ENCODE measurements around the gene IL37.
"Not testable (repeated sequence)": the region's sequence is repeated elsewhere in the genome, so short reads cannot be mapped to it uniquely, and the experiment has no call there.

IL37 gene

DNA sequence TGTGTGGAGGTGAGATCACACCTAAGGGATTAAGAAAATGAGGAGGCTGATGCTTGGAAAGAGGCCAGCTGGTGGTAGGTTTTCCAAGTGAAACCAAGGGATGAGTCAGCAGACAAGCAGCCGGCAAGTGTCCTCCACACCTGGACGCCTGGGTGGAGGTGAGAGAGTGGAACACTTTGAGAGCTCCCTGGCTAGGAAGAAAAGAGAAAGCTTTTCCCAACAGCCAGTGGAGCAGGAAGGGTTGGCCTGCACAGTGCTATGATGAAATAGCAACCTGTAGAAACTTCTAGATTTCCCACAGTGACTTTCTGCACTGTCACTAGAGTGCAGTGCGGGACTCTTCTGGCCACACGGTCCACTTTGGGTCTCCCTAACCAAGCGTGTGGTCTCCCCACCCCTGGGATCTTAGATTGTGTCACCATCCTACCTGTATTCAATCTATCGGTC lies 19.6 kb upstream of the IL37 start:
- no peak for DNase-seq

GRCh38 chr2:112893752-112894151 lies 17.2 kb upstream of the IL37 start:
- DNase-seq = no peak

GRCh38 chr2:112896909-112897623 lies 13.9 kb upstream of the IL37 start:
- DNase-seq = no peak

DNA sequence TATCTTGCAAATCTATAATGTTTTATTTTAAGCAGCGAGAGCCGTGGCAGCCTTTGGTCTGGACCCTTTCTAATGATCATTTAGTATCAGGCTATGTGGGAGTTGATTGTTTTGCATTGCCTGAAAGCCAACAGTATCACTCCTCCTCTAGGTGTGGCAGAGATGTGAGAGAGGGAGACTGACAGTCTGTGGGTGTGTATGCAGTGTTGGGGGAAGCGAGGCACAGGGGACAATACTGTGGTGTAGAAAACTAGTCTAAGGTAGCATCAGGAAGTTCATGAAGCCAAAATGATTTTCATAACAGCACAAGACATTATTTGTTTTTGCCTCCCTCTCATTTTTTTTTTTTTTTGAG lies 13.4 kb upstream of the IL37 start:
- no peak for DNase-seq

DNA sequence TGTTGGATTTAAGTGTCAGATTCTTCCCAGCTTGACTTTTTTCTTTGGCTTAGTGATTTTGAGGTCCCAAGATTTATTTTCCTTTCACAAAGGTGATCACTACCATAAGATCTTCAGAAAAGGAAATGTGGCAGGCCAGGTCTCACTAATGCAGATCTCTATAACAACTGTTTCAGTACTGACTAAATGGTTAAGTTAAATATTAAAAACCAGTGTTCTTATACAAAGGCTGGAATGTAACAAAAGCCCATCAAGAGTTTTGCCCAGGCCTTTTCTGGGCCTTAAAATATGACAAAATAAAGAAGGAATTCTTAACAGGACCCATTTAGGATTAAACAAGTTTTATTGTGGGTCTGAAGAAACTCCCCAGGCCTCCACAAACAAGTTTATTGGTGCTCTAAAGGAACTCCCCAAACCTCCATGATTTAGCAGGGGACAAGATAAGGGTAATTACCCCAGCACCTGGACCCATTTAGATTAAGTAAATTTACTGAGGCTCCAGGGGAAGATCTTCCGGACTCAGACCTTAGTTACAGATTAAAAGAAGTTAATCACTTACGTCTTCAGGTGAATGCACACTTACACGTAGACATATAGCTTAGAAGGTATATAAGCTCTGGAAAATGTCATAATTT lies 9.4 kb upstream of the IL37 start:
- DNase-seq = not testable (repeated sequence)

GRCh38 chr2:112902816-112903215 lies 8.1 kb upstream of the IL37 start:
- DNase-seq = no peak

DNA sequence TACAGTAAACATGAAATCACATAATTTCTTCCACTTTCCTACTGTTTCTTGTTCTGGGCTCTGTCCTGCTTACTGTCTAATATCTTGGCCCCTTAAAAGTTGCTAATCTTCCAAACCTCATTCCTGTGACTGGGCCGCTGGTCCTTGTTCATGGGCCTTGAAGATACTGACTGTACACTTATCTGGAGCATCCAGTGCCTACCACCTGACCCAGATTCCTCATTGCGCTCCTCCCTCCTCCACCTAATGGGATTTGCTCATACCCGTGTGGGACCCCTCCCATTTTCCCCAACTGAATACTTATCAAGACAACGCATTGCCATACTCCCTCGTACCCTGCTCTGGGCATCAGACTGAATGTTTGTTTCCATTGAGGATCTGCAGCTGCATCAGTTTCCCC lies 6.1 kb upstream of the IL37 start:
- DNase-seq = no peak

DNA sequence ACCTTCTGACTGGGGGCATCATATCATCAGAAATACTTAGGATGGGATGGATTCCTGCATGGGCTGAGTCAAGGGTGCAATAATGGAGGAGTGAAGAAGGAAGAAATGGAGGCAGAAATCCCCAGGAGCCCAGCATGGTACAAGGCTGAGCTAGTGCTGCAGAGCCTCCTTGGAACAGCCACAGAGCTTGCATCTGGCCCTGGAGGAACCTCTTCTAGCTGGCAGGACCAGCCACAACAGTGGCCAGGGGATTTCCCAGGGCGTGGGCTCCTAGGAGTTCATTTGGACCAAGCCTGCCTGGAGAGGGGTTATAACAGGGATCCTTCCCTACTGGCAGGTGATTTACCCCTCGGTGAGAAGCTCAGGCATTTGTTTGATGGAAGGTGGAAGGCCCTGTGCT lies 4.7 kb upstream of the IL37 start:
- no peak for DNase-seq

DNA sequence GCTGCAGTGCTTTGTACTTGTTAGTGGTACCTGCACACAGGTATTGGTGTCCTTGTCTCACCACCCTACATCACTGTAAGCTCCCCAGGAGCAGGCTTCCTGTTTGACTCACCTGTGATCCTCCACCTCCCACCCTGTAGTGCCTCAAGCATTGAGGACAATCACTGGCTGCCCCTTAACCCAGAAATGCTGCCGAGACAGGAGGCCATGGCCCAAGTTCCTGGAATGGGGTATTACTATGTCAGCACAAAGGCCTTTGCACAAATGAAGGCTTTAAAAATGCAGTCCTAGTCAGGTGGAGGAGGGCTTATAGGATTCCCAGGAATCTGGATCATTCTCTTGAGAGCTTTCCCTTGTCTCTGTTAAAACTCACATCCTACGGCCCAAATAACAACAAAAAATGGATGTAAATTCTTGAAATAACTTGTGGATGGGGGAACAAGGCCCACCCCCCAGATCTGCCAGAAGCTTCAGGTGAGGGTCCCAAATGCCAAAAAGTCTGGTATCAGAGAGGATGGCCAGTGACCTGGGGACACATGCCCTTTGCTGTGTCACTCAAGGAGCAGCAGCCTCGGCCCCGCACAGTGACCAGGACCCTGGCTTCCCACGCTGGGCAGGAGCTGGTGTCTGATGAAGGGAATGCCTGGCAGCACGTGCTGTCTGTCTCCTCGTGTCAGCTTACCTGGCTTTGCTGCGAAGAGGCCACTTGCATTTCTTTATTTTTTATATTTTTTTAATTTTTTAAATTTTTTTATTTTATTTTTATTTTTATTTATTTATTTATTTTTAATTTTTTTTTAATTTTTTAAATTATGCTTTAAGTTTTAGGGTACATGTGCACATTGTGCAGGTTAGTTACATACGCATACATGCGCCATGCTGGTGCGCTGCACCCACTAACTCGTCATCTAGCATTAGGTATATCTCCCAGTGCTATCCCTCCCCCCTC lies 3.7 kb upstream of the IL37 start:
- no peak for DNase-seq

- not testable (repeated sequence) for DNase-seq
Measured at GRCh38 chr2:112908559-112908958, 2.4 kb upstream of the IL37 start.

GRCh38 chr2:112910219-112910618 lies 746 bp upstream of the IL37 start:
- DNase-seq = no peak

- no peak for DNase-seq
Measured at GRCh38 chr2:112912403-112912802, 1.4 kb downstream of the IL37 start.

- DNase-seq = no peak
Measured at GRCh38 chr2:112915300-112916144, 4.6 kb downstream of the IL37 start.

- no peak for DNase-seq
Measured at GRCh38 chr2:112916145-112916571, 5.2 kb downstream of the IL37 start.

DNA sequence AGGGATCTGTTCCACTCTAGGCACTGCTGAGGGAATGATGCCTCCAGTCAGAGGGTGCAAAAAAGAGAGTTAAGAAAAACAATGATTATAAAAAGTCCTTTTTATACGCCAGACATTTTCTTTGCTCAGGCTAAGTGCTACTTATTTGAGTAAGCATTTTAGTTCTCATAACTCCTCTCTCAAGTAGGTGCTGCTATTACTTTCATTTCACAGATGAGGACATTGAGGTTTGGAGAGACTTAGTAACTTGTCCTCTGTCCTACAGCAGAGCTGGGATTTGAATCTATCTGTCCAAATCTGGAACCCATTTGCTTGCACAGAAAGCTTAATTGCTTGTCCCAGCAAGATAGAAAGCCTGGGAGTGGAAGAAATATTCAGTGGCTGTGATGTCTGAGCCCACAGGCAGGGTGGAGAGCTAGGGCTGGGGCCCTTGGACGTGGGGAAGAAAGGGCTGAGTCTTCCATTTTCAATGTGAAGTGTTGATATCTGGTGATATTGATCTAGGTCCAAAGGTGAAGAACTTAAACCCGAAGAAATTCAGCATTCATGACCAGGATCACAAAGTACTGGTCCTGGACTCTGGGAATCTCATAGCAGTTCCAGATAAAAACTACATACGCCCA lies 5.8 kb downstream of the IL37 start:
- DNase-seq = no peak

DNA sequence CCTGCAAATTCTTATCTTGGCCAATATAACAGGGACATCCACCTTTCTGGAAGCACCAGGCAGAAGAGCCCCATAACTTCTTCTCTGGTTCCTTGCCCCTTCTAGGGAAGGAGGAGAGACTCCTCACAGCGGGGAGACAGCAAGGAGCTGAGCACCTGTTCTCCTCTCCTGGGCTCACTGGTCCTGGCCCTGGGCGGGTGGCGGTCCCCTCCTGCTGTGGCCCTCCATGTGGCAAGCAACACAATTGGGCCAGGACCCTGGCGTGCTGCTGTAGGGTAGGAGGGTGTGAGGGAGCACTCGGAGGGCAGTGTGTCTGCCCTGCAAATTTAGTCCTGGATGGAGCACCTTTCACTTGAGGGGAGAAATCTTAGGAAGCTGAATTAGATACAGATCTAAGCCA lies 6.9 kb downstream of the IL37 start:
- DNase-seq = no peak

- DNase-seq = no peak
Measured at GRCh38 chr2:112918256-112918655, 7.3 kb downstream of the IL37 start.

DNA sequence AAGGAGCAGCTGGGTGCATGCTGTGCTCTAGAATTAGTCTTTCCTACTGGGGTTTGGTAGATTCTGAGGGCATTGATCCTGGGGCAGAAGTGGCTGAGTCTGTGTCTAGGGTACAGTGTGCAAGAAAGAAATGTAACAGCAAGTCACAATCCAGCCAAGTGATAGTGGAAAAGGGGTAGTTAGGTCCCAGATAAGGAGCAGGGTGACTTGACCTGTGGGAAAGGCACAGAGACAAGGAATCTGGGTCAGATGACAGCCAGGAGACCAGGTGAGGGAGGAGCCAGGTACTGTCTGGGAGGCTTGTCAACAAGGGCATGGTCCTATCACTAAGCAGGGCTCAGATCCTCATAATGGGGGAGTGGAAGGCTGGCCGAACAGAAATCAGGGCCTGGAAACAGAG lies 8.1 kb downstream of the IL37 start:
- DNase-seq = no peak

GRCh38 chr2:112920923-112921532 lies 10.1 kb downstream of the IL37 start:
- DNase-seq = no peak

DNA sequence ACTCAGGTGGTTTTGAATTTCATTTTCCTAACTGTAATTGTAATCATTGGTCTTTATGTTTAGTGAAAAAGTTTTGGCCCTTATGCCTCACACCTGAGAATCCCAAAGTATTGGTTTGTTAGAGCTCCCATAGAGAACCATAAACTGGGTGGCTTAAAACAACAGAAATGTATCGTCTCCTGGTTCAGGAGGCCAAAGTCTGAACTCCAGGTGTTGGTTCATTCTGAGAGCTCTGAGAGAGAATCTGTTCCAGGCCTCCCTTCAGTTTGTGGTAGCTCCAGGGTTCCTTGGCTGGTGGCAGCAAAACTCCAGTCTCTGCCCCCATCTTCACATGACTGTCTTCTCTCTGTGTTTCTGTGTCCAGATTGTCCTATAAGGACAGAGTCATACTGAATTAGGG lies 11.0 kb downstream of the IL37 start:
- no peak for DNase-seq

DNA sequence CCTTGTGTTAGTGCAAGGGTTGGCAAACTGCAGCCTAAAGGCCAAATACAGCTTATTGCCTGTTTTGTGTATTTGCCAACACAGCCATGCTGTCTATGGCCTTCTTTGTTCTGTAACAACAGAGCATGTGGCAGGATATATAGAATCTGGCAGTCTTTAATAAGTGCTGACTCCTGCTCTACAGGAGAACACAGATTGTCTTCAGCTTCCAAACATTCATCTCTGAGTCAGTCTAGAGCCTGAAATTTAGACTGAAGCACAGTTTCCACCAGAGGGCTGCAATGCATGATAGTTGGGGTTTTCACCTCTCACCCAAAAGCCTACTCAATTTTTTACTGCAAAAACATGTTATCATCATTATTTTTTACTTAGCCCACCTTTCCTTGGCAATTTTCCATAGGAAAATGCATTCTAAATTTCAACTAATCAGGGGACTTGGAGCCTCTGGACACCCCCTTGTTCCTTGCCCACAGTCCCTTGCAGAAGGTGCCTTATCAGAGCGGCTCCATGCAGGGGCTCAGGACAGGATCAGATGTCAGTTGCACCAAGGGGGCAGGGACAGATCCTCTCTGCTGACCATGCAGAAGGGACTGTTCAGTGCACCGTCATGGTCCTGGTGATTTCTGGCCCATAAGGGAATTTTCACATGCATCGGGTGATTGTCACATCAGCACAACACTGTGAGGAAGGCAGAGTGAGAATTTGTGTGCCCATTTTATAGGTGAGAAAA lies 12.4 kb downstream of the IL37 start:
- DNase-seq = no peak
